Measurements from ENCODE around the gene ST8SIA6. TPM values are rescaled to one million over a fixed set of nuclear protein-coding genes. Genes with fewer than 3 reads are reported as not detected.

Gene ST8SIA6
- polyA plus RNA-seq, 2 donors: 0.13 to 0.61 TPM

- H3K27me3 ChIP-seq (ENCODE audit: control insufficient read depth in 1 of 2, insufficient read depth in 2 of 2, low read length in 2 of 2): no peaks in the 10 kb centered on the region
- 59 to 73% methylated on average over 5 of the region's 5 CpGs for WGBS, 2 donors
Observed at GRCh38 chr10:17354781-17355180, 99.6 kb downstream of the ST8SIA6 start.

GRCh38 chr10:17353568-17354300, 100.7 kb downstream of the ST8SIA6 start:
- no peaks in the 10 kb centered on the region for H3K4me1 ChIP-seq (ENCODE audit: control insufficient read depth in 2 of 2, insufficient read depth in 2 of 2, low read length in 1 of 2)
- H3K9me3 ChIP-seq (ENCODE audit: control insufficient read depth in 2 of 2, insufficient read depth in 1 of 2, low read depth in 1 of 2, low read length in 1 of 2): no peaks in the 10 kb centered on the region
- WGBS, 2 donors: 64 to 65% methylated on average over 7 of the region's 7 CpGs
- no peaks in the 10 kb centered on the region for H3K27me3 ChIP-seq (ENCODE audit: control insufficient read depth in 1 of 2, insufficient read depth in 2 of 2, low read length in 2 of 2)
- no peaks in the 10 kb centered on the region for H3K36me3 ChIP-seq (ENCODE audit: control insufficient read depth in 2 of 2, insufficient read depth in 2 of 2, low read length in 1 of 2)
- no peak overlapping the region for H3K27ac ChIP-seq (ENCODE audit: low read depth in 2 of 2, low read length in 1 of 2)
- H3K4me3 ChIP-seq (ENCODE audit: low read depth in 1 of 2, low read length in 2 of 2): no peak overlapping the region

More at GRCh38 chr10:17354781-17355180, 99.6 kb downstream of the ST8SIA6 start:
- Histone ChIP-seq H3K4me1 (ENCODE audit: control insufficient read depth in 2 of 2, insufficient read depth in 2 of 2, low read length in 1 of 2) (no peaks in the 10 kb centered on the region), H3K27ac (ENCODE audit: low read depth in 2 of 2, low read length in 1 of 2) (no peak overlapping the region), H3K36me3 (ENCODE audit: control insufficient read depth in 2 of 2, insufficient read depth in 2 of 2, low read length in 1 of 2) (no peaks in the 10 kb centered on the region), H3K4me3 (ENCODE audit: low read depth in 1 of 2, low read length in 2 of 2) (no peak overlapping the region), H3K9me3 (ENCODE audit: control insufficient read depth in 2 of 2, insufficient read depth in 1 of 2, low read depth in 1 of 2, low read length in 1 of 2) (no peaks in the 10 kb centered on the region)

- 86 to 90% methylated on average over 2 of the region's 2 CpGs for WGBS, 2 donors
- Histone ChIP-seq H3K4me1 (ENCODE audit: control insufficient read depth in 2 of 2, insufficient read depth in 2 of 2, low read length in 1 of 2) (no peaks in the 10 kb centered on the region), H3K4me3 (ENCODE audit: low read depth in 1 of 2, low read length in 2 of 2) (no peak overlapping the region), H3K27ac (ENCODE audit: low read depth in 2 of 2, low read length in 1 of 2) (no peak overlapping the region), H3K9me3 (ENCODE audit: control insufficient read depth in 2 of 2, insufficient read depth in 1 of 2, low read depth in 1 of 2, low read length in 1 of 2) (no peaks in the 10 kb centered on the region), H3K27me3 (ENCODE audit: control insufficient read depth in 1 of 2, insufficient read depth in 2 of 2, low read length in 2 of 2) (no peaks in the 10 kb centered on the region), H3K36me3 (ENCODE audit: control insufficient read depth in 2 of 2, insufficient read depth in 2 of 2, low read length in 1 of 2) (no peaks in the 10 kb centered on the region)
Observed at GRCh38 chr10:17352583-17352982, 101.8 kb downstream of the ST8SIA6 start.

GRCh38 chr10:17351506-17351905, 102.9 kb downstream of the ST8SIA6 start:
- no peaks in the 10 kb centered on the region for H3K36me3 ChIP-seq (ENCODE audit: control insufficient read depth in 2 of 2, insufficient read depth in 2 of 2, low read length in 1 of 2)
- H3K4me3 ChIP-seq (ENCODE audit: low read depth in 1 of 2, low read length in 2 of 2): no peak overlapping the region
- WGBS, 2 donors: 60 to 65% methylated on average over 1 of the region's 1 CpG
- H3K4me1 ChIP-seq (ENCODE audit: control insufficient read depth in 2 of 2, insufficient read depth in 2 of 2, low read length in 1 of 2): no peaks in the 10 kb centered on the region
- H3K9me3 ChIP-seq (ENCODE audit: control insufficient read depth in 2 of 2, insufficient read depth in 1 of 2, low read depth in 1 of 2, low read length in 1 of 2): no peaks in the 10 kb centered on the region
- H3K27me3 ChIP-seq (ENCODE audit: control insufficient read depth in 1 of 2, insufficient read depth in 2 of 2, low read length in 2 of 2): no peaks in the 10 kb centered on the region
- no peak overlapping the region for H3K27ac ChIP-seq (ENCODE audit: low read depth in 2 of 2, low read length in 1 of 2)

- no peak overlapping the region for H3K27ac ChIP-seq (ENCODE audit: low read depth in 2 of 2, low read length in 1 of 2)
- whole genome bisulfite sequencing, 2 donors: 28 to 35% methylated on average over 1 of the region's 1 CpG
- no peaks in the 10 kb centered on the region for H3K4me1 ChIP-seq (ENCODE audit: control insufficient read depth in 2 of 2, insufficient read depth in 2 of 2, low read length in 1 of 2)
- no peaks in the 10 kb centered on the region for H3K36me3 ChIP-seq (ENCODE audit: control insufficient read depth in 2 of 2, insufficient read depth in 2 of 2, low read length in 1 of 2)
- H3K4me3 ChIP-seq (ENCODE audit: low read depth in 1 of 2, low read length in 2 of 2): no peak overlapping the region
- H3K9me3 ChIP-seq (ENCODE audit: control insufficient read depth in 2 of 2, insufficient read depth in 1 of 2, low read depth in 1 of 2, low read length in 1 of 2): no peaks in the 10 kb centered on the region
- no peaks in the 10 kb centered on the region for H3K27me3 ChIP-seq (ENCODE audit: control insufficient read depth in 1 of 2, insufficient read depth in 2 of 2, low read length in 2 of 2)
Observed at GRCh38 chr10:17349717-17350116, 104.7 kb downstream of the ST8SIA6 start.

- WGBS, 2 donors: 27 to 28% methylated on average over 21 of the region's 21 CpGs
- H3K27me3 ChIP-seq (ENCODE audit: control insufficient read depth in 1 of 2, insufficient read depth in 2 of 2, low read length in 2 of 2): no peaks in the 10 kb centered on the region
- H3K27ac ChIP-seq (ENCODE audit: low read depth in 2 of 2, low read length in 1 of 2): peak overlapping the region in 1 of 2 donors; percentile 54
- peak overlapping the region in 1 of 2 donors; percentile 5 for H3K4me3 ChIP-seq (ENCODE audit: low read depth in 1 of 2, low read length in 2 of 2)
- H3K36me3 ChIP-seq (ENCODE audit: control insufficient read depth in 2 of 2, insufficient read depth in 2 of 2, low read length in 1 of 2): no peaks in the 10 kb centered on the region
- H3K9me3 ChIP-seq (ENCODE audit: control insufficient read depth in 2 of 2, insufficient read depth in 1 of 2, low read depth in 1 of 2, low read length in 1 of 2): no peaks in the 10 kb centered on the region
- no peaks in the 10 kb centered on the region for H3K4me1 ChIP-seq (ENCODE audit: control insufficient read depth in 2 of 2, insufficient read depth in 2 of 2, low read length in 1 of 2)
Observed at GRCh38 chr10:17348501-17349349, 105.7 kb downstream of the ST8SIA6 start.

- Histone ChIP-seq H3K4me3 (ENCODE audit: low read depth in 1 of 2, low read length in 2 of 2) (no peak overlapping the region), H3K27ac (ENCODE audit: low read depth in 2 of 2, low read length in 1 of 2) (peak overlapping the region in 1 of 2 donors; percentile 54), H3K4me1 (ENCODE audit: control insufficient read depth in 2 of 2, insufficient read depth in 2 of 2, low read length in 1 of 2) (no peaks in the 10 kb centered on the region), H3K27me3 (ENCODE audit: control insufficient read depth in 1 of 2, insufficient read depth in 2 of 2, low read length in 2 of 2) (no peaks in the 10 kb centered on the region), H3K9me3 (ENCODE audit: control insufficient read depth in 2 of 2, insufficient read depth in 1 of 2, low read depth in 1 of 2, low read length in 1 of 2) (no peaks in the 10 kb centered on the region), H3K36me3 (ENCODE audit: control insufficient read depth in 2 of 2, insufficient read depth in 2 of 2, low read length in 1 of 2) (no peaks in the 10 kb centered on the region)
- 37 to 44% methylated on average over 4 of the region's 4 CpGs for WGBS, 2 donors
Observed at GRCh38 chr10:17348011-17348500, 106.3 kb downstream of the ST8SIA6 start.

GRCh38 chr10:17344206-17344605, 110.2 kb downstream of the ST8SIA6 start:
- Histone ChIP-seq H3K27me3 (ENCODE audit: control insufficient read depth in 1 of 2, insufficient read depth in 2 of 2, low read length in 2 of 2) (no peaks in the 10 kb centered on the region), H3K4me3 (ENCODE audit: low read depth in 1 of 2, low read length in 2 of 2) (no peak overlapping the region), H3K36me3 (ENCODE audit: control insufficient read depth in 2 of 2, insufficient read depth in 2 of 2, low read length in 1 of 2) (no peaks in the 10 kb centered on the region), H3K9me3 (ENCODE audit: control insufficient read depth in 2 of 2, insufficient read depth in 1 of 2, low read depth in 1 of 2, low read length in 1 of 2) (peaks cover 7 to 8% of the 10 kb centered on the region in 2 donors), H3K4me1 (ENCODE audit: control insufficient read depth in 2 of 2, insufficient read depth in 2 of 2, low read length in 1 of 2) (no peaks in the 10 kb centered on the region), H3K27ac (ENCODE audit: low read depth in 2 of 2, low read length in 1 of 2) (no peak overlapping the region)
- 61 to 67% methylated on average over 4 of the region's 4 CpGs for WGBS, 2 donors

GRCh38 chr10:17343118-17343517, 111.3 kb downstream of the ST8SIA6 start:
- Histone ChIP-seq H3K4me1 (ENCODE audit: control insufficient read depth in 2 of 2, insufficient read depth in 2 of 2, low read length in 1 of 2) (no peaks in the 10 kb centered on the region), H3K9me3 (ENCODE audit: control insufficient read depth in 2 of 2, insufficient read depth in 1 of 2, low read depth in 1 of 2, low read length in 1 of 2) (peaks cover 7 to 8% of the 10 kb centered on the region in 2 donors), H3K27ac (ENCODE audit: low read depth in 2 of 2, low read length in 1 of 2) (no peak overlapping the region), H3K36me3 (ENCODE audit: control insufficient read depth in 2 of 2, insufficient read depth in 2 of 2, low read length in 1 of 2) (no peaks in the 10 kb centered on the region), H3K4me3 (ENCODE audit: low read depth in 1 of 2, low read length in 2 of 2) (no peak overlapping the region), H3K27me3 (ENCODE audit: control insufficient read depth in 1 of 2, insufficient read depth in 2 of 2, low read length in 2 of 2) (no peaks in the 10 kb centered on the region)
- 70 to 72% methylated on average over 3 of the region's 3 CpGs for WGBS, 2 donors
